Retinal pigment epithelial cell (primary cell): Measurements from ENCODE around the gene ARL6IP5.

Experiments
- DNase-seq: peaks from one replicate; pipeline ENCODE4 v3.0.0-alpha.2; 2010; ENCODE audit warnings: low read depth
- H3K4me3 ChIP-seq: 2 replicates; pipeline ENCODE4 v1.5.1; 2011; ENCODE audit warnings: mild to moderate bottlenecking, low read length, control low read depth, moderate library complexity
- CTCF ChIP-seq: conservative IDR thresholded peaks from 2 replicates; pipeline ENCODE4 v1.5.1; 2011; ENCODE audit warnings: low read depth, low read length, control low read depth, inconsistent platforms

The ARL6IP5 gene

DNA sequence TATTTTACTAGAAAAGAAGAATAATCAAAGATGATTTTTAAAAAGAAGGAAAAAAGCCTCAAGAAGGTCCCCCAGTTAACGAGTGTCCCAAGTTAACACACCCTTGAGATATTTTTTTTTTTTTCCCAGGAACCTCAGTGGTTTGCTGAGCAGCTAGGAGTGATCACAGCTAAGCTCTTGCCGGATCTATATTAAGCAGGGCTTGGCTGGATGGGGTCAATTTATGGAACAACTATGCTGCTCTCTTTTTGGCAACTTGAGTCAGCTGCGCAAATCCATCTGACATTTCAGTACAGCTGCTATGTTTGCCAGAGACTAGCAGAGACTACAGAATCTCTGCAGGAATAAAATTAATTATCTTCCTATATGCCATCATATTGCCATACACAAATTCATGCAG is 37.7 kb downstream of the ARL6IP5 start, which contains the start of gene LMOD3:
Gene LMOD3 (minus strand): TSS at position 193 of the 400 bp plus-strand sequence. CDS start 209 bp downstream, outside the sequence.
- H3K4me3 ChIP-seq: no peak within 1 kb of the TSS
- no peak for TF ChIP-seq CTCF
- DNase-seq: no peak

DNA sequence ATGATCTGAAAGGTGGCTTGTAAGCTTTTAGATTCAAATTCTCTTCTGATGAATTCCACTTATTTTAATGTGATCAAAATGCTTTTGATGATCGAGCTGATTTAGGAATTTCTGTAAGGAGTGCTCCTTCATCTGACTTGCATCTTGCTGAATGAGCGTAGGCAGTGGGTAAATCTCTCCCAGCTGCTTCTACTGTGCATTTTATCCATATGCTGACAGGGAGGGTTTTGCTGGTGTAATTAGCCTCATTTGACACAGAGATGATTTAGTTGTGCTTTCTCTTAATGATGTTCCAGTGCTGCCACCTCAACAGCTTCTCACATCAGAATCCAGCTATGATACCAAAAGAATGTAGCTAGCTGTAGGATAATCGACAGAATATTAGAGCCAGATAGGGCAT is 41.5 kb downstream of the ARL6IP5 start:
- H3K4me3 ChIP-seq: no peak overlapping the region
- no peak for TF ChIP-seq CTCF
- DNase-seq: no peak

GRCh38 chr3:69126999-69127398 is 42.3 kb downstream of the ARL6IP5 start:
- no peak for DNase-seq
- H3K4me3 ChIP-seq: no peak overlapping the region
- TF ChIP-seq CTCF: no peak

GRCh38 chr3:69128509-69128908 is 43.8 kb downstream of the ARL6IP5 start:
- no peak overlapping the region for H3K4me3 ChIP-seq
- no peak for TF ChIP-seq CTCF
- DNase-seq: no peak

DNA sequence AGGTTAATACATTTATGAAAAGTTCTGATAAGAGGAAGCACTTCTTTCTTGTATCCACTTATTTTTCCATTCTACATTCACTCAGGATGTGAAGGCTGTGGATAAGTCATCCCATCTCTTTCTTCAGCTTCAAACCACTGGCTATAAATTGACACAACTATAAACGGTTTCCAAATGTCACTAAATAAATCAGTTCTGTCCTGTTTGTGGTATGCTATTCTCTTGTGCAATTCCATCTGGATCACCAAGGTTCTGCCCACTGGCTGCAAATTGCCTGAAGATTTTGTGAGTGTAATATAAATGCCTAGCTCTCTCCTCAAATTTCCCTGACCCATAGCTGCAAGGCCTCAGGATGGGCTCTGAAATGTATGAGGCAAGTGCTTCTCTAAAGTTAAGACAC is 44.8 kb downstream of the ARL6IP5 start:
- no peak for DNase-seq
- H3K4me3 ChIP-seq: no peak overlapping the region
- TF ChIP-seq CTCF: no peak

- no peak for DNase-seq
- TF ChIP-seq CTCF: no peak
- H3K4me3 ChIP-seq: no peak overlapping the region
Observed at GRCh38 chr3:69130689-69131088, 46.0 kb downstream of the ARL6IP5 start.

GRCh38 chr3:69137005-69137404 is 52.3 kb downstream of the ARL6IP5 start:
- no peak for DNase-seq
- TF ChIP-seq CTCF: no peak
- no peak overlapping the region for H3K4me3 ChIP-seq
